Mucosa of descending colon (tissue), 3 donors: ENCODE results near the gene ZBTB9. TPM values are rescaled to one million over a fixed set of nuclear protein-coding genes. Genes with fewer than 3 reads are reported as not detected.

Experiments used
- ATAC-seq: fragments of 200-7000 bp; cut with Tn5 transposase; one replicate; pipeline ENCODE4 v1.9.1; 2020; ENCODE audit warnings: mild to moderate bottlenecking, moderate library complexity
- DNase-seq, 3 donors: peaks; one replicate each; pipeline ENCODE4 v3.0.0-alpha.2; 2020
- H3K36me3 ChIP-seq: fragments of 200-600 bp; one replicate; pipeline ENCODE4 v1.8.0; 2021; ENCODE audit warnings: low read depth, mild to moderate bottlenecking
- H3K4me1 ChIP-seq: fragments of 200-600 bp; one replicate; pipeline ENCODE4 v1.8.0; 2021; ENCODE audit warnings: low read depth, mild to moderate bottlenecking
- H3K4me3 ChIP-seq: fragments of 200-600 bp; one replicate; pipeline ENCODE4 v1.8.0; 2021; ENCODE audit warnings: mild to moderate bottlenecking
- H3K9me3 ChIP-seq: fragments of 200-600 bp; one replicate; pipeline ENCODE4 v1.8.0; 2021; ENCODE audit warnings: mild to moderate bottlenecking
- CTCF ChIP-seq: fragments of 200-600 bp; IDR thresholded peaks from one replicate; pipeline ENCODE4 v1.8.0; 2022; ENCODE audit warnings: antibody characterized with exemption, mild to moderate bottlenecking
- intact Hi-C, 2 donors: fragments of 100-400 bp; cut with DNase I in 1 of 2; cut with micrococcal nuclease in 1 of 2; formaldehyde crosslinking; loops; one replicate each; pipeline versions ENCODE4 v1.11.0 to v1.11.1; 2022; cut with DNase I, micrococcal nuclease
- total RNA-seq, 3 donors: library from RNA; stranded (reverse); fragmentation: NEBNext Ultra II Directional in 2 of 3; extraction: Animal tissue kit (Norgen Biotek cat#: 25700) in 2 of 3; gene quantifications; one replicate each; pipeline versions ENCODE4 v1.2.1 to v1.2.4, GENCODE V29; 2021 to 2023
- donor health status: DM: no; HTN: no; CAD: no; lungs with moderate emphysema.
- donor health status: DM: no; HTN: no; CAD: no.
- donor health status: DM: no; HTN: yes; CAD: no.

ZBTB9 gene
- total RNA-seq, 3 donors from 2014 or later, result 4.3 to 5.8 (median 4.5) TPM

GRCh38 chr6:33420491-33421343 lies 33.7 kb upstream of the ZBTB9 start:
- Histone ChIP-seq H3K36me3 (peaks cover 3% of the 10 kb centered on the region), H3K4me3 (no peak overlapping the region), H3K9me3 (no peaks in the 10 kb centered on the region), H3K4me1 (peaks cover 37% of the 10 kb centered on the region)
- ATAC-seq (no peak), DNase-seq (no peak)
- no peak for TF ChIP-seq CTCF
- intact Hi-C loops, result no loop called here

DNA sequence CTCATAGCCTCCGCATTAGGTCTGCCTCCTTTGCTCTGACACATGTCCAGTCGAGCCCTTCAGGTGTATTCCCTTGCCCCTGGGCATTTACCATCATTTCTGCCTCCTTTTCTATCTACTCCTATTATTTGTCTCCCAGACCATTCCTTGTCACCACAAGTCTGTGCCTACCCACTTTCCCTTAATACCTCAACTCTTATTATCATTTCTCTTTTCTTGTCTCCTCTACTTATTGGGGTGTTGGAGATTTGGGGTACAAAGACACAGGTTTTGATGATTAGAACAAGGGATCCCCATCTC lies 33.1 kb upstream of the ZBTB9 start:
- no peaks in the 10 kb centered on the region for H3K36me3 ChIP-seq
- H3K4me3 ChIP-seq, result no peak overlapping the region
- no peaks in the 10 kb centered on the region for H3K9me3 ChIP-seq
- ATAC-seq (no peak), DNase-seq (no peak)
- H3K4me1 ChIP-seq, result peaks cover 31% of the 10 kb centered on the region
- TF ChIP-seq CTCF, result no peak
- intact Hi-C loops, result no loop called here

GRCh38 chr6:33423777-33424176 lies 30.6 kb upstream of the ZBTB9 start:
- Histone ChIP-seq H3K36me3 (no peaks in the 10 kb centered on the region), H3K4me1 (peaks cover 31% of the 10 kb centered on the region), H3K4me3 (no peak overlapping the region), H3K9me3 (no peaks in the 10 kb centered on the region)
- no peak for TF ChIP-seq CTCF
- ATAC-seq (no peak), DNase-seq (no peak)
- intact Hi-C loops, result no loop called here

GRCh38 chr6:33424855-33425667 lies 29.3 kb upstream of the ZBTB9 start:
- no peaks in the 10 kb centered on the region for H3K9me3 ChIP-seq
- no peak for TF ChIP-seq CTCF
- DNase-seq (peak in 2 of 3 donors; percentile 44 to 57), ATAC-seq (no peak)
- H3K4me1 ChIP-seq, result peaks cover 30% of the 10 kb centered on the region
- H3K36me3 ChIP-seq, result no peaks in the 10 kb centered on the region
- intact Hi-C loops, result no loop called here
- H3K4me3 ChIP-seq, result peak overlapping the region; percentile 20

GRCh38 chr6:33425668-33426577 lies 28.5 kb upstream of the ZBTB9 start:
- Histone ChIP-seq H3K36me3 (no peaks in the 10 kb centered on the region), H3K9me3 (no peaks in the 10 kb centered on the region), H3K4me1 (peaks cover 30% of the 10 kb centered on the region), H3K4me3 (peak overlapping the region; percentile 20)
- intact Hi-C loops, result no loop called here
- ATAC-seq, result peak; percentile 74
- peak; percentile 48 for TF ChIP-seq CTCF
- DNase-seq, result peak; percentile 90 to 92 (median 92)
